Measurements from ENCODE around the gene UVRAG.
"Not testable (repeated sequence)": the region's sequence is repeated elsewhere in the genome, so short reads cannot be mapped to it uniquely, and the experiment has no call there.

The UVRAG gene

DNA sequence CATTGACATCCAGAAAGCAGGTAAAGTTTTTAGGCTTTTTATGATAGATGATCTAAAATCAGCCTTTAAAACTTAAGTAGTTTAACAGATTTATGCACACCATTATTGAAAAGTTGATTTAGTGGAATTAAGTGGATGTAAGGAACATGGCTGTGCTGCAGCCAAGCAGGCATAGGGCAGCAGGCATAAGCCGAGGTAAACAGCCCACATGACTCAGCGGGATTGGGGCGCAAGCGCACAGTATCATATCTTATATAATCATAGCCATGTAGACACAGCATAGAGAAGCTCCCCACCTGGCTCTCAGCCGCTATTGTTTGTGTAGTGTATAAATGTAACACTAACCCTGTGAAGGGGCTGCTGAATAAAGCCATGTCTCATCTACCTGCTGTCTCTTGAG is 233.8 kb downstream of the UVRAG start:
- DNase-seq (ENCODE audit: extremely low read depth in 1 of 2, low read depth in 1 of 2) = no peak

DNA sequence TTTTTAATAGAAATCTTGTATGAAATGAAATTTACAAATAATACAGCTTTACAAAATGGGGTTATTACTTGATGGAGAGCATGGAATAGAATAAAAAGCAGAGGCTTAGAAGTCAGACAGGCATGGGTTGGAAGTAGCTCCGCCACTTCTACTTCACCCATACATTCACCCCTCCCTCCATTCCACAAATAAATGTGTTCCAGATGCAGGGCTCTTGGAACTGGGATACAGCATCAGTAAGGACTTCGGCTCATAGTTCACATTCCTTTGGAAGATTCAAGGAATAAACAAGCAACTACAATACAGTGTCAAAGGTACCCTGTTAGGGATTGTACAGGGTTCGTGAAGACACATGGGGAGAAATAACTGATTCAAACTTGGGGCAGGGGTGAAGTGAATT is 234.5 kb downstream of the UVRAG start:
- no peak for DNase-seq (ENCODE audit: extremely low read depth in 1 of 2, low read depth in 1 of 2)

DNA sequence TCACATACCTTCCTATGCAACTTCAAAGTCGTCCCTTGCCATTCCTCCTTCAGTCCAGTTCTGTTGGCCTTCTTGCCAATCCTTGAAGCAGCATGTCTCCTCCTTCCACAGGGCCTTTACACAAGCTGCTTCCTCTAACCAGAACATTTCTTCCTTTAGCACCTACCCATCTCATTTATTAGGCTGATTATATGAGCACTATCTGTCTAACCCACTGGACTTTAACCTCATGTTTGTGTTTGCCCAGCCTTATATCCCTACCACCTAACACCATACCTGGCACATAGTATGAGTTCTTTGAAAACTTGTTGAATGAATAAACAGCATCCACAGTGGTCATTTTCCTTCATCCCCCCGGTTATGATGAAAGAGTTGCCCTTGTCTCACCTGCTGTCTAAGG is 236.9 kb downstream of the UVRAG start:
- no peak for DNase-seq (ENCODE audit: extremely low read depth in 1 of 2, low read depth in 1 of 2)

DNA sequence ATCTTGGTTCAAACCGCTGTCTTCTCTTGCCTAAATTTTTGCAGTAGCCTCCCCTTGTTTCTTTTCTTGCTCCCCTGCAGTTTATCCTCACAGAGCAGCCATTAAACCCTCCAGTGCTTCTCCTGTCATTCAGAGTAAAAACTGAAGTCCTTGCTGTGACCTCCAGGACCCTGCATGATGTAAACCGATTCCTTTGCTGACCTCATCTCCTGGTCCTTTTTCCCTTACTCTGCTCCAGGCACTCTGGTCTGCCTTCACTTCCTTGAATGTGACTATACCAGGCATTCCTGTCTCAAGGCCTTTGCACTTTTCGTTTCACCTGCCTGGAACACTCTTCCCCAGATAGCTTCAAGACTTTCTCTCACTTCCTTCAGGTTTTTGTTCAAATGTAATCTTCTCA is 239.3 kb downstream of the UVRAG start:
- no peak for DNase-seq (ENCODE audit: extremely low read depth in 1 of 2, low read depth in 1 of 2)

DNA sequence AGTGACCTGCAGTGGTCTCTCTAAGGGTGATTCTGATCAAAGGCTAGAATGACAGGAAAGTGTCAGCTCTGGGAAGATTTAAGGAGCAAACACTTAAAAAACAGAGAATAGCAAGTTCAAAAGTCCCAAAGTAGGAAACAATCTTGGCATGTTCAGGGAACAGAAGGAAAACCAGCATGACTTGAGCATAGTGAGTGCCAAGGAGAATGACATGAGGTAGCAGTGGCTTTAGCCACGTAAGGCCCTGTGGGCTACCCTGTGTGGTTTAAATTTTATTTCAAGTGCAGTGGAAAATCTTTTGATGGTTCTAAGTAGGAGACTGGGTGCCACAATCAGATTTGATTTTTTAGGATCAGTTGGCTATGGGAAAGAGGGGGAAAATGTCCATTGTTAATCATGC is 241.9 kb downstream of the UVRAG start:
- no peak for DNase-seq (ENCODE audit: extremely low read depth in 1 of 2, low read depth in 1 of 2)

DNA sequence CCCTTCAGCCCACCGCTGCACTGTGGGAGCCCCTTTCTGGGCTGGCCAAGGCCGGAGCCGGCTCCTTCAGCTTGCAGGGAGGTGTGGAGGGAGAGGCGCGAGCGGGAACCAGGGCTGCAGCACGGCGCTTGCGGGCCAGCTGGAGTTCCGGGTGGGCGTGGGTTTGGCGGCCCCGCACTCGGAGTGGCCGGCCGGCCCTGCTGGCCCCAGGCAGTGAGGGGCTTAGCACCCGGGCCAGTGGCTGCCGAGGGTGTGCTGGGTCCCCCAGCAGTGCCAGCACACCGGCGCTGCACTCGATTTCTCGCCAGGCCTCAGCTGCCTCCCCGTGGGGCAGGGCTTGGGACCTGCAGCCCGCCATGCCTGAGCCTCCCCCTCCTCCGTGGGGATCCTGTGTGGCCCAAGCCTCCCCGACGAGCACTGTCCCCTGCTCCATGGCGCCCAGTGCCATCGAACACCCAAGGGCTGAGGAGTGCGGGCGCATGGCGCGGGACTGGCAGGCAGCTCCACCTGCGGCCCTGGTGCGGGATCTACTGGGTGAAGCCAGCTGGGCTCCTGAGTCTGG is 245.5 kb downstream of the UVRAG start:
- not testable (repeated sequence) for DNase-seq (ENCODE audit: extremely low read depth in 1 of 2, low read depth in 1 of 2)

DNA sequence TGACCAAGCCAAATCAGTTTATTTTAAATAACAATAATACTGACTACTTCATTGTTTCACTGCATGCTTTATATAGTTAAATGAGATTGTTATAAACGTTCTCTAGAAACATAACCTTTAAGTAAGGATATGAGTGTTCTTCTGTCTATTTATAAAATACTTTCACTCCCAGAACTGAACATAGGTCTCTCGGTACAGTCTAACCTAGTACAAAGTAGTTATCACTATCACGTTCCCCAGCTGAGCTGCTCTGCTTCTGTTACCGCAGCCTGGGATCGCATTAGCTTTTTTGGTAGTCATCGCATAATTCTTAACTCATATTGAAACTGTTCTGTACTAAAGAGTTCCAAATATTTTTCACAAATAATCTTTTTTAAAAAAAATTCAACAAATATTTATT is 247.7 kb downstream of the UVRAG start:
- no peak for DNase-seq (ENCODE audit: extremely low read depth in 1 of 2, low read depth in 1 of 2)

DNA sequence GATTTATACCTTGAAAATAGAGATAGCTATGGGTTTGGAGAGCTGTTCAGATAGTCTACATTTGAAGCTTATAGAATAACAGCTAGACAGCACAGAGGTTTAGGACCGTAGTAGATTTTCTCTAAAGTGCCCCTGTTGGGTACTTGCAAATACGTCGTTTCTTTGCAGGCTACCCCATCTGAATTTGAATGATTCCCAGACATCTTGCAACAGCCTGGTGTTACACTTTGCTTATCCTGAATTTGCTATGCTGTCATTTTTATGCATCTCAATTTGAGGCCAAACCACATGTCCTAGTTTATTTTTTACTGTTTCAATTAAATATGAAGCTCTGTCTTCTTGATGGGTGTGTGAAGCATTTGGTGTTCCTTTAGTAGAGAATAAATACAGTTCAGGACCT is 249.2 kb downstream of the UVRAG start:
- DNase-seq (ENCODE audit: extremely low read depth in 1 of 2, low read depth in 1 of 2) = no peak

DNA sequence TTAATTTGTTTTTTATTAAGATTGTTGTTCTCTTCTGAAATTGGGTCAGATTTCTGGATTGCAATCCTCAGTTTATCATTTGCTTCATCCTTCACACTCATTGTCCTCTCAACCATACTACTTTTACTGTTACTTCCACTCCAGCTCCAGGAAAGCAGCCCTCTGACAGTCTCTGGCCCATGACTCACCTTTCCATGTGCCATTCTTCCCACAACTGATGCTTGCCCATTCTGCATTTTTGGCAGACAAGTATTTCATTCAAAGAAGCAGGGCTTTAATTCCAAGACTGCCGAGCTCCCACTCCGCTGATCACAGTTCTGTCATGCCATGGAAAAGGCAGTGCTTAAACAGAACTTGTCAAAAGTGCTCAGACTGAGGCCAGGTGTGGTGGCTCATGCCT is 252.1 kb downstream of the UVRAG start:
- no peak for DNase-seq (ENCODE audit: extremely low read depth in 1 of 2, low read depth in 1 of 2)

DNA sequence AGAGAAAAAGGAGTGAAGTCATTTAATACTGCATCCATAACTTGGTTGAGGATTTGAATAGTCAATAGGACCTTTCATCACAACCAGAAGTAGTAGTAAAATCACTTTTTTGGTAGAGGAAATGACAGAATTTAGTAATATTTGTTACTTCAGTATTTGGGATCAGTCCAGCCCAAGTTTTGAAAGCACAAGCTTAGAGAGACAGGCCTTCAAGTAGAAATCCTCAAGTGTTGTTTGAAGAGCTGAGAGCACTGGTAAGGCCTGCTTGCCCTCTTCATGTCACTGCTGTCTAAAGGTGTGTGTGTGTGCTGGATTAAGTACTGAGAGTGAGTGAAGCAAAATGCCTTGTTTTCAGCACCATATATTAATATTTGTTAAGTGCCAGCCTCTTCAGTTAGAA is 254.0 kb downstream of the UVRAG start:
- no peak for DNase-seq (ENCODE audit: extremely low read depth in 1 of 2, low read depth in 1 of 2)

DNA sequence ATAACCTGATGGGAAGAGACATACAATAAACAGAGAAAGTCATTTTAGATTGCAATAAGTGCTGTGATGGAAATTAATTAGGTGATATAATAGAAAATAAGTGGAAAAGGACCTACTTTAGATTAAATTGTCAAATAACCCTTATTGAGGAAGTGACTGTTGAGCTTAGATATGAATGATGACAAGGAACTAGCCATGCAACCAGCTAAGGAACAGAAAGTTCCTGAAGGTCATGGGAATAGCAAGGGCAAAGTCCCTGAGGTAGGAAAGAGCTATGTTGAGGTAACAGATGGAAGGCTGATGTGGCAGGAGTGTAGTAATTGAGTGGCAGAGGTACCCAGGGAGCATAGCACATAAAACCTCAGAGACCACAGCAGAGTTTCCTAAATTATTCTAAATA is 256.1 kb downstream of the UVRAG start:
- DNase-seq (ENCODE audit: extremely low read depth in 1 of 2, low read depth in 1 of 2) = no peak

DNA sequence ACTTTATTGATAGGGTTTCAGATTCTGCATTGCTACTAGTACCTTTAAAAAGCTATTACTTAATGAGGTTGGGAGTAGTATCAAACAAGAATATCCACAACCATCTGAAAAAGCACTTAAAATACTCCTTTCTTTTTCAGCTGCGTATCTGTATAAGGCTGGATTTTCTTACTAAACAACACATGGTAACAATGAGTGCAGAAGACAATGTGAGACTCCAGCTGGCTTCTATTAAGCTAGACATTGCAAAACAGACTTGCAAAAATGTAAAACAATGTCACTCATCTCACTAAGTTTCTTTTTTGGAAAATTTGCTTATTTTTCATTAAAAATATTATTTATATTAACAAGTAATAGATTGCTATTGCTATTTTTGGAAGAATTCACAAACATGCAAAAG is 258.7 kb downstream of the UVRAG start:
- no peak for DNase-seq (ENCODE audit: extremely low read depth in 1 of 2, low read depth in 1 of 2)

DNA sequence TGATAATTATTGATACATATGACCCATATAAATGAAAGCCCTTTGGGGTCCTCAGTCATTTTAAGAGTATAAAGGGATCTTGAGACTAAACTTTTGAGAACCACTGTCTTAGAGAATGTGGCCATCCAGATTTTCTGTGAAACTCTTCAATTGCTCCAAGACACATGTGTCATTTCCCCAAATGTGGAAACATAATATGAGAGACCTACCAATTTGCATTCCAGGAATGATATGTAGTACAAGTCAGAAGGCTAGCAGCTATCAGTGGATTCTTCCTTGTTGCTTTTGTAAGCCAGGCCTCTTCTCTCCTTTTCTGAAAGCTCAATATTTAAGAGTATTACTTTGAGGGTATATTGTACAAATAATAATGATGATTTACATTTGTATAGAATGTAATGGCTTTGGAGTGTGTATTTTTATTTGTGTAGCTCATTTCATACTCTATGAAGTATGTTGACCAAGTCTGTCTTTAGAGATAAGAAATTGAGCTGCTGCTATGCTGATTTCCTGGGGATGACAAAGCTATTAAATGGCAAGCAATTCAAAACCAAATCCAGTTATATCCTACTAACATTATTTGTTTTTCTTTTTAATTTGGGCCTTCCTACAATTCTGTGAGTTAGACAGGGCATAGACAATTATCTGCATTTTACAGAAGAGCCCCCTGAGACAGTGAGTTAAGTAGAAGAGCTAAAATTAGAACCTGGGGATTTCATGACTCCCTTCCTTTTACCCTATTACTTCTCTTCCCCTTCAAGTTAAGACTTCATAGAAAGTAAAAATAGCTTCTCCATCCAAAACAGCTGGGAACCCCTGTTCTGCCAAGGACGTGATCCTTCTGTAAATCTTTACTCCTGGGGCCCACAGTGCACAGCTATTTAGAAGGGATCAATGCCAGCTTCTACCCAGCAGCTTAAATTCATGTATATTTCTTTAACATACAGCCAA is 259.4 kb downstream of the UVRAG start:
- no peak for DNase-seq (ENCODE audit: extremely low read depth in 1 of 2, low read depth in 1 of 2)

DNA sequence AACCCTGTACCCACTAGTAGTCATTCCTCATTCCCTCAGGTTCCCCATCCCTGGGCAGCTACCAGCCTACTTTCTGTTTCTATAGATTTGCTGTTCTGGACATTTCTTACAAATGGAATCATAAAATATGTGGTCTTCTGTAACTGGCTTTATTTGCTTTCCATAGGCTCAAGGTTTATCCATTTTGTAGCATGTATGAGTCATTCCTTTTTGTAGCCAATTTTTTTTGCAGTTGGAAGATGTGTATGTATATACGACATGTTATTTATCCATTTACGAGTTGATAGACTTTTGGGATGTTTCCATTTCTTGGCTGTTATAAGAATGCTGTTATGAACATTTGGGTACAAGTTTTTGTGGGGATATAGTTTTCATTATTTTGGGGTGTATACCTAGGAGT is 260.7 kb downstream of the UVRAG start:
- no peak for DNase-seq (ENCODE audit: extremely low read depth in 1 of 2, low read depth in 1 of 2)

DNA sequence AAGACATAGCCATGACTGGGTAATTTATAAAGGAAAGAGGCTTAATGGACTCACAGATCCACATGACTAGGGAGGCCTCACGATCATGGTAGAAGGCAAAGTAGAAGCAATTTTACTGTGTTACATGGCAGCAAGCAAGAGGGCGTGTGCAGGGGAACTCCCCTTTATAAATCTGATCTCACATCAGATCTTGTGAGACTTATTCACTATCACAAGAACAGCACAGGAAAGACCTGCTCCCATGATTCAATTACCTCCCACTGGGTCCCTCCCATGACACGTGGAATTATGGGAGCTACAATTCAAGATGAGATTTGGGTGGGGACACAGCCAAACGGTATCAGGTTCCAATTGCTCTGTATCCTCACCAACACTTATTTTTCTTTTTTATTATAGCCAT is 261.2 kb downstream of the UVRAG start:
- DNase-seq (ENCODE audit: extremely low read depth in 1 of 2, low read depth in 1 of 2) = not testable (repeated sequence)

DNA sequence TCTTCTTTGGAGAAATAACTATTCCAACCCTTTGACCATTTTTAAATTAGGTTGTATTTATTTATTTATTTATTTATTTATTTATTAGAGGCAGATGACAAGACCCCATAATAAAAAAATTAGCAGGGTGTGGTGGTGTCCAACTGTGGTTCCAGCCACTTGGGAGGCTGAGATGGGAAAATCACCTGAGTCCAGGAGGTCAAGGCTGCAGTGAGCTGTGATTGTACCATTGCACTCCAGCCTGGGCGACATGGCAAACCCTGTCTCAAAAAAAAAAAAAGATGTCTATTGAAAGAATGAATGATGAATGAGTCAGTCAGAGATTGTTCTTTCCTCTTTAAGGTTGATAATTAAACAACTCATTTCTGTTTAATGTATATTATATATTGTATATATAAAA is 261.7 kb downstream of the UVRAG start:
- no peak for DNase-seq (ENCODE audit: extremely low read depth in 1 of 2, low read depth in 1 of 2)

DNA sequence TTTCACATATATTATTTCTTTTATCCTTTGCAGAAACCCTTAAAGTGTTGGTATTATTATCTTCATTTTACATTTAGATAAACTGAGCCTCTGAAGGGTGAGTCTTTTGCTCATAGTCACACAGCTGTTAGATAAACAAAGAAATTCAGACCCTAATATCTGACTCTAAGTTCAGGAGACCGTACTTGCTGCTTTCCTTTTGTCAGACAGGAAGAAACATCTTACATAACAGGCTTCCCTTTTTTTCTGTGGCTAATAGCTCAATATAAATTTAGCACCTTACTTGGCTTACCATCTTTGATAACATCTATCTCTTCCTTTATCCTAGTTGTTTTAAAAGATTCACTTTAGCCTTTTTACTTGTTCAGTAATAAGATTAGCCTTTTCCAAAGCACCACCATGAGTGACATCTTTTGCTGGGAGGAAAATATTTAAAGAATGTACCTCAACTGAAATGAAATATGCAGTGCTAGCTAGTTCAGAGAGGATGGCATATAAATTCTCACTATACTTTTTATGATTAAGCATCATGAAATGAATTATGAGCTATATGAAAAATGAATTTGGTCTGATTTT is 262.7 kb downstream of the UVRAG start:
- DNase-seq (ENCODE audit: extremely low read depth in 1 of 2, low read depth in 1 of 2) = no peak

DNA sequence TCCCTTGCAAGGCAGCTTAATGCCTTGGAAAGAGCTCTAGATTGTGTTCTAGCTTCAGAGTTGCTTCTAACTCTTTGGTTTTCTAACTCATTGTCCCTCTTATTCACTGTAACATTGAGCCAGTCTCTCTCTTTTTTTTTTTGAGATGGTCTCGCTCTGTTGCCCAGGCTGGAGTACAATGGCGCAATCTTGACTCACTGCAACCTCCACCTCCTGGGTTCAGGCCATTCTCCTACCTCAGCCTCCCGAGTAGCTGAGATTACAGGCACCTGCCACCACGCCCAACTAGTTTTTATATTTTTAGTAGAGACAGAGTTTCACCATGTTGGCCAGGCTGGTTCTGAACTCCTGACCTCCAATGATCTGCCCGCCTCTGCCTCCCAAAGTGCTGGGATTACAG is 266.1 kb downstream of the UVRAG start:
- not testable (repeated sequence) for DNase-seq (ENCODE audit: extremely low read depth in 1 of 2, low read depth in 1 of 2)

DNA sequence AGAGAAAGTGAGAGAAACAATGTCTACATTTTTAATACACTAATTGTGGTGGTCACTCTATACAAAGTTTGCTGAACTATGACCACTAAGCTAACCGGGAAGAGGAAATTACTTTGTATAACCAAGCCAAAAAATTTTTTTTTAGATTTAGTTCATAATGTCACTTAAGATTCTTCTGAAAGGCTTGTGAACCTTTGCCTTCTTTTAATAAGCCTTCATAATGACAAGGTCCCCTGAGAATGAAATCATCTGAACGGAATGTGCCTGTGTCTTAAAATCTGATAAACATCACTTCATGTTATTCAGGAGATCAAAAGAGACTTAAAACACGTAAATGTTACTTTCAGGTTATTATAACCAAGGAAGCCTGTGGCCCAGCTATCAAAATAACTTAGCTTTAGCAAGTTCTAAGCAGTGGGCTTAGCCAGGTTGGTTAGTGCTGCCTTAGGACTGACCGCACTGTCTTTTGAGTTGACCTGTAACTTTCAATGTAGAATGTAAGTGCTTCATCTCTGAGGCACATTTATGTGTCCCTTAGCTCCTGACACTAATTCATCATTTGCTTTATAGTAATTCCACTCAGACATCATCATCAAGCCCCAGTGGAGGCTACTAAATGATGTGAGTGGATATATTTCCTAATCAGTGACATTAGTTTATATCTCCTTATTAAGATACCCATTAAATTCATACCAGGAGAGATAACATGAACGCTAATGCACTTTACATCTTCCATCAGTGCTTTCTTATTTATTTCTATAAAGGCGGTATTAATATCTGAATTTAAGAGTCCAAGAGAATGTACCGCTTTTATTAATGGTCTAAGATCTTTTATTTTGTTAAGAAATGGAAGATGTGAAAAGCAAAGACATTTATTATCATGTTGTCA is 268.8 kb downstream of the UVRAG start:
- no peak for DNase-seq (ENCODE audit: extremely low read depth in 1 of 2, low read depth in 1 of 2)

DNA sequence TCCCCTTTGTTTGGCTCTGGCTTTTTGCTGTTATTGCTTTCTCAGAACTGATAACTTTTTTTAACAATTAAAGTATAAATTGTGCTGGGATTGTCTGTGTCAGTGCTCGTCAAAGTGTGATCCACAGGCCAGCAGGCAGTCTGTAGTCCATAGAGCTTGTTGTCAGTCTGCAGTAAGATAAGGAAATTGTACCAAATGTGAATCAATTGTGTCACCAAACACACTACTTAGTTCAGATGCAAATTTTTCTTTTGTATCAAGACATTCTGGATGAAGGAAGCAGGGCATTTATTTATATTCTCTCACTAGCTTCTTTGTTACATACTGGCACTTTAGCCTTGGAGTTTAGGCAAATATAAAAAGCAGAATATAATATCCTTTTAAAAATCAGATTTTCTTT is 270.3 kb downstream of the UVRAG start:
- no peak for DNase-seq (ENCODE audit: extremely low read depth in 1 of 2, low read depth in 1 of 2)

Data from activated CD8-positive, alpha-beta memory T cell treated with anti-CD3 and anti-CD28 coated beads for 1 hour (primary cell).